GM06990 (cell line): ENCODE data around the gene FAM240B.

ENCODE experiments used
- DNase-seq: peaks from one replicate; pipeline ENCODE4 v3.0.0-alpha.2; 2011; ENCODE audit not compliant: insufficient read length; ENCODE audit errors: extremely low read depth
- H3K27me3 ChIP-seq: replicated peaks from 2 replicates; pipeline ENCODE4 v1.6.0; 2011; ENCODE audit warnings: low read length; ENCODE audit not compliant: control insufficient read depth, insufficient read depth
- H3K36me3 ChIP-seq: 2 replicates; pipeline ENCODE4 v1.5.1; 2011; ENCODE audit warnings: low read length; ENCODE audit not compliant: control insufficient read depth, insufficient read depth
- H3K4me3 ChIP-seq: replicated peaks from 2 replicates; pipeline ENCODE4 v1.5.1; 2011; ENCODE audit warnings: low read depth, mild to moderate bottlenecking, control low read depth, low read length
- TF ChIP-seq, protein P1 (sequence below): IDR thresholded peaks from 2 replicates; pipeline ENCODE4 v1.5.1; 2011; ENCODE audit warnings: low read length, control low read depth, mild to moderate bottlenecking, inconsistent platforms; ENCODE audit not compliant: insufficient read depth, poor library complexity, severe bottlenecking

The FAM240B gene

DNA sequence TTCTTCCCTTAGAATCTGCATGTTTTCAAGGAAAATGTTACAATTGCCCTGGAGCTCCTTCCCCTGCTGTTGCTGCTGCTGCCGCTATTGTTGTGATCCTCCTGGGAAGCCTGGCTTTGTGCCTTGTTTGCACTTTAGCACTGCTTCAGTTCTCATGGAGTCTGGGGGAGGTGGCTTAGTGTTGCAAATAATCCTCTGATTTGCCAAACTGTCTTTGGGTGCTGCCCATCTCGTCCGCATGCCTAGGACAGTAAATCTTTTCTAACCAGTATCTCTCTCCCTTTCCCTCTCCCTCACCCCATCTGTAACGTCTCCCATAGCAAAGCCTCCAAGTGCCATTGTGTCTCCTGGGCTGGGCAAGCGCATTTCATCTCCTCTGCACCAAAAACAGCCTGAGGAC, 30.3 kb downstream of the FAM240B start:
- Histone ChIP-seq H3K27me3 (no peaks in the 10 kb centered on the region; the same call in 1 of the 2 replicates), H3K36me3 (no peaks in the 10 kb centered on the region), H3K4me3 (no peak overlapping the region)
- no peak for DNase-seq
- TF ChIP-seq, protein P1, sequence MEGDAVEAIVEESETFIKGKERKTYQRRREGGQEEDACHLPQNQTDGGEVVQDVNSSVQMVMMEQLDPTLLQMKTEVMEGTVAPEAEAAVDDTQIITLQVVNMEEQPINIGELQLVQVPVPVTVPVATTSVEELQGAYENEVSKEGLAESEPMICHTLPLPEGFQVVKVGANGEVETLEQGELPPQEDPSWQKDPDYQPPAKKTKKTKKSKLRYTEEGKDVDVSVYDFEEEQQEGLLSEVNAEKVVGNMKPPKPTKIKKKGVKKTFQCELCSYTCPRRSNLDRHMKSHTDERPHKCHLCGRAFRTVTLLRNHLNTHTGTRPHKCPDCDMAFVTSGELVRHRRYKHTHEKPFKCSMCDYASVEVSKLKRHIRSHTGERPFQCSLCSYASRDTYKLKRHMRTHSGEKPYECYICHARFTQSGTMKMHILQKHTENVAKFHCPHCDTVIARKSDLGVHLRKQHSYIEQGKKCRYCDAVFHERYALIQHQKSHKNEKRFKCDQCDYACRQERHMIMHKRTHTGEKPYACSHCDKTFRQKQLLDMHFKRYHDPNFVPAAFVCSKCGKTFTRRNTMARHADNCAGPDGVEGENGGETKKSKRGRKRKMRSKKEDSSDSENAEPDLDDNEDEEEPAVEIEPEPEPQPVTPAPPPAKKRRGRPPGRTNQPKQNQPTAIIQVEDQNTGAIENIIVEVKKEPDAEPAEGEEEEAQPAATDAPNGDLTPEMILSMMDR: no peak

DNA sequence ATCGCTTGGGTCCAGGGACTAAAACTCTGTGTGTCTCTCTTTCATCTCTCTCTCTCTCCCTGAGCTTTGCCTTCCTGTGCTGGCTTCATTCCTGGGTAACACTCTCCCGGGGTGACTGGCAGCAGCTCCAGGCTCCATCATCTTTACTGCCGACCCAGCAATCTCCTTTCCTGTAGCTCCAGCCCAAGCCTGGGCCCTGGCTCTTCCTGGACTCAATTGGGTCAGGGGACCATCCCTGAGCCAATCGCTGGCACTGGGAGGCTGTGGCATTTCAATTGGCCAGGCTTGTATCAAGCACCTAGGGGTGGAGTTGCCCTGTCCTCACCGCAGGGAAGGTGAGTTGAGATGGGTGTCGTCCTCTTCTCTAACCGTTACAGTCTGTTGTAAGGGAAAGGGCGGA, 31.9 kb downstream of the FAM240B start:
- no peaks in the 10 kb centered on the region for H3K36me3 ChIP-seq
- TF ChIP-seq, protein P1: no peak
- H3K27me3 ChIP-seq: no peaks in the 10 kb centered on the region; the same call in 1 of the 2 replicates
- H3K4me3 ChIP-seq: no peak overlapping the region
- no peak for DNase-seq

DNA sequence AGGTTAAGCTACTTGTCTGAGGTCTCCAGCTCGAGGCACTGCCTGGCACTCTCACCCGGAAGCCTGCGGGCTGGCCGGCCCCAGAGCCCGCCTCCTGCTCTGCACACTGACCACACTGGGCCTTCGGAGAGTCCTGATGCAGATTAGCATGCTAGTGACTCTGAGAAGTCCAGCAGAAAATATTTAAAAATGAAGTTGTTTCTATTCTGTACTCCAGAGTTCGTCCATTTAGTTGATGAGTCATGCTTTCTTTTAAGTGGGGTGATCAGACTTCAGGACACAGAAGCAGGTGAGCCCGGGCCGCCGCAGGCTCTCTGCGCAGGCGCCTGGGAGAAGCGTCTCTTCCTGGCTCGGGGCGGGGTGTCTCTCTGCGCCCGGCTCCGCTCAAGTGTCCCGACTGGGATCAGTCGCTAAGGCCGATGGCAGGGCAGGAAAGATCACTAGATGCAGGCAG, 32.5 kb downstream of the FAM240B start:
- no peak for DNase-seq
- H3K36me3 ChIP-seq: no peaks in the 10 kb centered on the region
- H3K4me3 ChIP-seq: no peak overlapping the region
- TF ChIP-seq, protein P1: no peak
- no peaks in the 10 kb centered on the region; the same call in 1 of the 2 replicates for H3K27me3 ChIP-seq

DNA sequence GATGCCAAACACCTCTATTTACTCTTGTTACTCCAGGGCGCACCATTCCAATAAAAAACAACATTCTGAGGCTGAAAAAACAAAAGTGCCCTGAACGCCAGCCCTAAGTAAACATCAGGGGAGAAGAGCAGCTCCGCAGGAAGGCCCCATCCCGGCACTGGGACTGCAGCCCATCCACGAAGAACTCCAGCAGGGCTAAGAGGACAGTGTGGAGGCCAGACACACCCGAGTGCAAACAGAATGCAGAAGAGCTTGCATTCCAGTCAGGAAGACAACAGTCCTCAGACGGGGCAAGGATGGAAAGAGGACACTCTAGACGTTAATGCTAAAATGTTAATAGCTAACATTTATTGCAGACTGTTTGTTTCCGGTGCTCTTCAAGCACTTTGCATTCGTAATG, 33.0 kb downstream of the FAM240B start:
- no peaks in the 10 kb centered on the region for H3K36me3 ChIP-seq
- no peak overlapping the region for H3K4me3 ChIP-seq
- H3K27me3 ChIP-seq: no peaks in the 10 kb centered on the region; the same call in 1 of the 2 replicates
- DNase-seq: no peak
- TF ChIP-seq, protein P1: no peak

DNA sequence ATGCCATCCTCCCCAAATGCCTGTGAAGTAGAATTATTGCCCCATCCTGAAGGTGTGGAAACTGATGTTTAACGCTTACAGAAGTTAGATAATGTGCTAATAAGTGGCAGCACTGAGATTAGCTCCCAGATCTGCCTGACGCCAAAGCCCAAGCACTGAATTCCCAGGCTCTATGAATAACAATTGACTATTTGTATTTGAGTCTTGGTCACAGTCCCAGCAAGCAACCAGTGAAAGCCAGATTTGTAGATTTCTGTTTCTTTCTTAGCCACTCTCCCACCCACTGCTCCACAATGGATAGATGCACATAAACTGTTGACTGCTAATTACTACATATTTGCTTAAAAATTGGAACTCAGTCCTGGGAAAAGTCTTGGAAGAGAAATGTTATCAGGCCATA, 34.4 kb downstream of the FAM240B start:
- Histone ChIP-seq H3K27me3 (no peaks in the 10 kb centered on the region; the same call in 1 of the 2 replicates), H3K36me3 (no peaks in the 10 kb centered on the region), H3K4me3 (no peak overlapping the region)
- DNase-seq: no peak
- TF ChIP-seq, protein P1: no peak

DNA sequence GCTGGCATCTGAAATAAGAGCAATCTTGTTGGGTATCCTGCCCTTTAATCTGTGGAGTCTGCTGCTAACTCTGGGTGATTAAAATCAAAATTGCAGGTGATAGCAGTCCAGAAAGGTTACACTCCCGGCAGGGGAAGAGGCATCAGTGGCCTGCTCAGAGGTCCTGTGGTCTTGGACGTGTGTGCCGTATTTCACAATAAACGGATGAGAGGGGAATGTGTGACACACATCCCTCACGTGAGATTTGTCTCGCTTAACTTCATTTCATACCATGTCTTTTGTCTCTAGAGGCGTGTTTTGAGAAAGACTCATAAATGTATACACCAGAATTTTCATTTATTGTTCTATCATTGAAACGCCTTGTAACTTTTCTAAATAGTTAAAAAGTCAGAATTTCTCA, 36.6 kb downstream of the FAM240B start:
- no peaks in the 10 kb centered on the region for H3K27me3 ChIP-seq
- no peak for DNase-seq
- H3K36me3 ChIP-seq: no peaks in the 10 kb centered on the region
- H3K4me3 ChIP-seq: no peak overlapping the region
- TF ChIP-seq, protein P1: no peak
